ENCODE results near the gene SLC5A11. TPM values are rescaled to one million over a fixed set of nuclear protein-coding genes. Genes with fewer than 3 reads are reported as not detected.

SLC5A11 gene
- total and polyA plus RNA-seq, 2 donors (not counting 1 experiment from before 2014, with no cell fraction given): 0.62 to 0.84 TPM

GRCh38 chr16:24821129-24821528 lies 24.6 kb upstream of the SLC5A11 start:
- no peak for ATAC-seq (ENCODE audit: low read depth)
- WGBS (ENCODE audit: insufficient coverage): 96% methylated on average over 9 of the region's 9 CpGs

DNA sequence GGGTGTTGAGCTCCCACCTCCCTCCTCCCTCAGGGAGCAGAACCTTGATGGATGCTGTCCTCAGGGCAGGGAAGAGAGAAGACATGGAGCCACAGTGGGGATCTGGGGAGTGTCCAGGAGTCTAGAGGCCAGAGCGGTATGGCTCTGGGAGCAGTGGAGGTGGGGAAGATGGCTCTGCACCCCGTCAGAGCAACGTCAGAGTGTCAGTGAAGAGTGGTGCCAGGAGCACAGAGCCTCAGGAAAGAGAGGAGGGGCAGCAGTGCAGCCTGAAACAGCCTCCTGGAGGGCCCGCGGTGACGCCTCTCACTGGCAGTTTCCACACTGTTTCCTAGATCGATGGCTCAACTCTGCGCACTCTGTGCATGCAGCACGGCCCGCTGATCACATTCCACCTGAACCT lies 23.2 kb upstream of the SLC5A11 start:
- Histone ChIP-seq H3K79me2 (ENCODE audit: control insufficient read depth, insufficient read depth, low read length) (no peaks in the 10 kb centered on the region), H3K9me3 (ENCODE audit: control extremely low read depth in 1 of 3, control insufficient read depth in 2 of 3, insufficient read depth in 1 of 3, low read length in 2 of 3) (no peaks in the 10 kb centered on the region), H3K4me2 (replicated peaks; ENCODE audit: low read depth, low read length, poor library complexity, severe bottlenecking) (no peak overlapping the region), H3K27me3 (replicated peaks in 1 of 4; ENCODE audit: control extremely low read depth in 1 of 4, control insufficient read depth in 3 of 4, insufficient read depth in 4 of 4, low read length in 3 of 4) (no peaks in the 10 kb centered on the region), H3K27ac (ENCODE audit: low read length in 2 of 2) (no peak overlapping the region), H3K4me3 (ENCODE audit: control extremely low read depth in 1 of 5, extremely low read depth in 1 of 5, insufficient read depth in 1 of 5, low read depth in 2 of 5, low read length in 4 of 5) (no peak overlapping the region), H3K9ac (ENCODE audit: low read length) (no peak overlapping the region), H3K4me1 (ENCODE audit: control insufficient read depth in 2 of 2, insufficient read depth in 2 of 2, low read length in 2 of 2) (no peaks in the 10 kb centered on the region), H3K36me3 (replicated peaks in 1 of 2; ENCODE audit: control extremely low read depth in 1 of 2, control insufficient read depth in 1 of 2, extremely low read depth in 1 of 2, insufficient read depth in 2 of 2, low read length in 1 of 2) (peaks cover 10 to 83% of the 10 kb centered on the region in 2 experiments), H2AFZ (ENCODE audit: insufficient read depth, low read depth, low read length, poor library complexity, severe bottlenecking) (no peak overlapping the region), H4K20me1 (ENCODE audit: control insufficient read depth, insufficient read depth, low read length, poor library complexity, severe bottlenecking) (no peaks in the 10 kb centered on the region)
- no peak overlapping the region for H3K4me3 Mint-ChIP-seq
- TF ChIP-seq, protein P1, sequence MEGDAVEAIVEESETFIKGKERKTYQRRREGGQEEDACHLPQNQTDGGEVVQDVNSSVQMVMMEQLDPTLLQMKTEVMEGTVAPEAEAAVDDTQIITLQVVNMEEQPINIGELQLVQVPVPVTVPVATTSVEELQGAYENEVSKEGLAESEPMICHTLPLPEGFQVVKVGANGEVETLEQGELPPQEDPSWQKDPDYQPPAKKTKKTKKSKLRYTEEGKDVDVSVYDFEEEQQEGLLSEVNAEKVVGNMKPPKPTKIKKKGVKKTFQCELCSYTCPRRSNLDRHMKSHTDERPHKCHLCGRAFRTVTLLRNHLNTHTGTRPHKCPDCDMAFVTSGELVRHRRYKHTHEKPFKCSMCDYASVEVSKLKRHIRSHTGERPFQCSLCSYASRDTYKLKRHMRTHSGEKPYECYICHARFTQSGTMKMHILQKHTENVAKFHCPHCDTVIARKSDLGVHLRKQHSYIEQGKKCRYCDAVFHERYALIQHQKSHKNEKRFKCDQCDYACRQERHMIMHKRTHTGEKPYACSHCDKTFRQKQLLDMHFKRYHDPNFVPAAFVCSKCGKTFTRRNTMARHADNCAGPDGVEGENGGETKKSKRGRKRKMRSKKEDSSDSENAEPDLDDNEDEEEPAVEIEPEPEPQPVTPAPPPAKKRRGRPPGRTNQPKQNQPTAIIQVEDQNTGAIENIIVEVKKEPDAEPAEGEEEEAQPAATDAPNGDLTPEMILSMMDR (IDR thresholded peaks at IDR 0.05): no peak
- TF ChIP-seq EZH2 (IDR thresholded peaks at IDR 0.05; ENCODE audit: borderline replicate concordance, insufficient read depth, low read depth, low read length, poor library complexity, severe bottlenecking): no peak
- DNase-seq: no peak
- ChIA-PET POLR2A (no interaction called here), CTCF (no interaction called here)
- no peaks in the 10 kb centered on the region for H3K27me3 Mint-ChIP-seq
- no peaks in the 10 kb centered on the region for H3K4me1 Mint-ChIP-seq
- WGBS (ENCODE audit: insufficient coverage): 96% methylated on average over 10 of the region's 10 CpGs
- intact Hi-C loops (cut with micrococcal nuclease): no loop called here
- H3K27ac Mint-ChIP-seq: peak overlapping the region; percentile 37
- no peaks in the 10 kb centered on the region for H3K9me3 Mint-ChIP-seq (ENCODE audit: insufficient read depth)
- no peak for ATAC-seq (ENCODE audit: low read depth)

More at GRCh38 chr16:24821129-24821528, 24.6 kb upstream of the SLC5A11 start:
- H3K4me1 ChIP-seq (ENCODE audit: control insufficient read depth in 2 of 2, insufficient read depth in 2 of 2, low read length in 2 of 2): no peaks in the 10 kb centered on the region
- DNase-seq: no peak
- ChIA-PET CTCF (no interaction called here), POLR2A (no interaction called here)
- no peak overlapping the region for H3K4me3 Mint-ChIP-seq
- intact Hi-C loops (cut with micrococcal nuclease): no loop called here
- H3K27ac Mint-ChIP-seq: no peak overlapping the region
- H3K27ac ChIP-seq (ENCODE audit: low read length in 2 of 2): no peak overlapping the region
- H4K20me1 ChIP-seq (ENCODE audit: control insufficient read depth, insufficient read depth, low read length, poor library complexity, severe bottlenecking): no peaks in the 10 kb centered on the region
- H3K4me3 ChIP-seq (ENCODE audit: control extremely low read depth in 1 of 5, extremely low read depth in 1 of 5, insufficient read depth in 1 of 5, low read depth in 2 of 5, low read length in 4 of 5): no peak overlapping the region
- H3K36me3 ChIP-seq (replicated peaks in 1 of 2; ENCODE audit: control extremely low read depth in 1 of 2, control insufficient read depth in 1 of 2, extremely low read depth in 1 of 2, insufficient read depth in 2 of 2, low read length in 1 of 2): peaks cover 10 to 89% of the 10 kb centered on the region in 2 experiments
- H3K79me2 ChIP-seq (ENCODE audit: control insufficient read depth, insufficient read depth, low read length): no peaks in the 10 kb centered on the region
- no peak overlapping the region for H2AFZ ChIP-seq (ENCODE audit: insufficient read depth, low read depth, low read length, poor library complexity, severe bottlenecking)
- no peaks in the 10 kb centered on the region for H3K4me1 Mint-ChIP-seq
- no peak overlapping the region for H3K4me2 ChIP-seq (replicated peaks; ENCODE audit: low read depth, low read length, poor library complexity, severe bottlenecking)
- no peak overlapping the region for H3K9ac ChIP-seq (ENCODE audit: low read length)
- H3K9me3 Mint-ChIP-seq (ENCODE audit: insufficient read depth): no peaks in the 10 kb centered on the region
- no peaks in the 10 kb centered on the region for H3K9me3 ChIP-seq (ENCODE audit: control extremely low read depth in 1 of 3, control insufficient read depth in 2 of 3, insufficient read depth in 1 of 3, low read length in 2 of 3)
- no peak for TF ChIP-seq EZH2 (IDR thresholded peaks at IDR 0.05; ENCODE audit: borderline replicate concordance, insufficient read depth, low read depth, low read length, poor library complexity, severe bottlenecking)
- TF ChIP-seq, protein P1 (IDR thresholded peaks at IDR 0.05): no peak
- H3K27me3 ChIP-seq (replicated peaks in 1 of 4; ENCODE audit: control extremely low read depth in 1 of 4, control insufficient read depth in 3 of 4, insufficient read depth in 4 of 4, low read length in 3 of 4): no peaks in the 10 kb centered on the region
- H3K27me3 Mint-ChIP-seq: no peaks in the 10 kb centered on the region

All from B cell (primary cell).